ENCODE measurements around the gene MAGEA1.
"Not testable (repeated sequence)": the region's sequence is repeated elsewhere in the genome, so short reads cannot be mapped to it uniquely, and the experiment has no call there.

The MAGEA1 gene

GRCh38 chrX:153161952-153162351, 17.1 kb upstream of the MAGEA1 start:
- Histone ChIP-seq H3K36me3 (no peaks in the 10 kb centered on the region), H3K9me3 (no peaks in the 10 kb centered on the region), H3K27me3 (no peaks in the 10 kb centered on the region), H3K27ac (no peak overlapping the region), H3K4me3 (no peak overlapping the region), H3K4me1 (no peaks in the 10 kb centered on the region)
- DNase-seq, result no peak
- intact Hi-C loops (cut with DNase I; ENCODE audit: low total_unique reads), result no loop called here
- TF ChIP-seq, protein P1, sequence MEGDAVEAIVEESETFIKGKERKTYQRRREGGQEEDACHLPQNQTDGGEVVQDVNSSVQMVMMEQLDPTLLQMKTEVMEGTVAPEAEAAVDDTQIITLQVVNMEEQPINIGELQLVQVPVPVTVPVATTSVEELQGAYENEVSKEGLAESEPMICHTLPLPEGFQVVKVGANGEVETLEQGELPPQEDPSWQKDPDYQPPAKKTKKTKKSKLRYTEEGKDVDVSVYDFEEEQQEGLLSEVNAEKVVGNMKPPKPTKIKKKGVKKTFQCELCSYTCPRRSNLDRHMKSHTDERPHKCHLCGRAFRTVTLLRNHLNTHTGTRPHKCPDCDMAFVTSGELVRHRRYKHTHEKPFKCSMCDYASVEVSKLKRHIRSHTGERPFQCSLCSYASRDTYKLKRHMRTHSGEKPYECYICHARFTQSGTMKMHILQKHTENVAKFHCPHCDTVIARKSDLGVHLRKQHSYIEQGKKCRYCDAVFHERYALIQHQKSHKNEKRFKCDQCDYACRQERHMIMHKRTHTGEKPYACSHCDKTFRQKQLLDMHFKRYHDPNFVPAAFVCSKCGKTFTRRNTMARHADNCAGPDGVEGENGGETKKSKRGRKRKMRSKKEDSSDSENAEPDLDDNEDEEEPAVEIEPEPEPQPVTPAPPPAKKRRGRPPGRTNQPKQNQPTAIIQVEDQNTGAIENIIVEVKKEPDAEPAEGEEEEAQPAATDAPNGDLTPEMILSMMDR (IDR thresholded peaks at IDR 0.05), result no peak

- Histone ChIP-seq H3K27me3 (no peaks in the 10 kb centered on the region), H3K36me3 (no peaks in the 10 kb centered on the region), H3K4me3 (no peak overlapping the region), H3K9me3 (no peaks in the 10 kb centered on the region), H3K27ac (no peak overlapping the region), H3K4me1 (no peaks in the 10 kb centered on the region)
- intact Hi-C loops (cut with DNase I; ENCODE audit: low total_unique reads), result no loop called here
- TF ChIP-seq, protein P1 (IDR thresholded peaks at IDR 0.05), result no peak
- no peak for DNase-seq
Measured at GRCh38 chrX:153164733-153165132, 14.4 kb upstream of the MAGEA1 start.

DNA sequence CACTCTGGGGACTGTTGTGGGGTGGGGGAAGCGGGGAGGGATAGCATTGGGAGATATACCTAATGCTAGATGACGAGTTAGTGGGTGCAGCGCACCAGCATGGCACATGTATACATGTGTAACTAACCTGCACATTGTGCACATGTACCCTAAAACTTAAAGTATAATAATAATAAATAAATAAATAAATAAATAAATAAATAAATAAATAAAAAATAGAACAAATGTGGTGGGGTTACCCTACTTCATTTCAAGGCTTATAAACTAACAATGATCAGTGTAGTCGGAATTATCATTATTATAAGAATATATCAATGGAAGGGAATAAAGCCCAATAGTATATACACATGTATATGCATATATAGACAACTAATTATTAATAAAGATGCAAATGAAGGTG, 10.7 kb upstream of the MAGEA1 start:
- H3K4me1 ChIP-seq, result not testable (repeated sequence)

GRCh38 chrX:153181822-153182221, 2.7 kb downstream of the MAGEA1 start:
- Histone ChIP-seq H3K27ac (no peak overlapping the region), H3K36me3 (no peaks in the 10 kb centered on the region), H3K4me3 (no peak overlapping the region), H3K4me1 (no peaks in the 10 kb centered on the region), H3K27me3 (no peaks in the 10 kb centered on the region), H3K9me3 (no peaks in the 10 kb centered on the region)
- intact Hi-C loops (cut with DNase I; ENCODE audit: low total_unique reads), result no loop called here
- TF ChIP-seq, protein P1 (IDR thresholded peaks at IDR 0.05), result no peak
- DNase-seq, result no peak

More for the DNA sequence above, 10.7 kb upstream of the MAGEA1 start:
- DNase-seq; H3K27me3 ChIP-seq; H3K27ac ChIP-seq; H3K4me3 ChIP-seq; H3K36me3 ChIP-seq; H3K9me3 ChIP-seq; intact Hi-C loops (cut with DNase I; ENCODE audit: low total_unique reads): not testable (repeated sequence)

GRCh38 chrX:153184787-153185186, 5.7 kb downstream of the MAGEA1 start:
- intact Hi-C loops (cut with DNase I; ENCODE audit: low total_unique reads), result no loop called here
- Histone ChIP-seq H3K9me3 (no peaks in the 10 kb centered on the region), H3K36me3 (no peaks in the 10 kb centered on the region), H3K4me1 (no peaks in the 10 kb centered on the region), H3K4me3 (no peak overlapping the region), H3K27ac (no peak overlapping the region), H3K27me3 (no peaks in the 10 kb centered on the region)
- no peak for DNase-seq
- TF ChIP-seq, protein P1 (IDR thresholded peaks at IDR 0.05), result no peak

- H3K27ac ChIP-seq, result no peak overlapping the region
- intact Hi-C loops (cut with DNase I; ENCODE audit: low total_unique reads), result no loop called here
- no peak for DNase-seq
- H3K36me3 ChIP-seq, result no peaks in the 10 kb centered on the region
- H3K4me3 ChIP-seq, result no peak overlapping the region
- H3K4me1 ChIP-seq, result no peaks in the 10 kb centered on the region
- TF ChIP-seq, protein P1 (IDR thresholded peaks at IDR 0.05), result no peak
- no peaks in the 10 kb centered on the region for H3K27me3 ChIP-seq
- H3K9me3 ChIP-seq, result no peaks in the 10 kb centered on the region
Measured at GRCh38 chrX:153190381-153190780, 11.3 kb downstream of the MAGEA1 start.
